Thyroid gland (tissue), 4 donors: ENCODE data around the gene HS3ST2.

ENCODE experiments used
- CTCF ChIP-seq, 6 experiments: fragments of 200-600 bp in 3 of 6; fragments of 450-650 bp in 3 of 6; sonication (generic) in 3 of 6; IDR thresholded peaks; one replicate each; pipeline ENCODE4 v1.5.1; 2016 to 2019; ENCODE audit warnings: antibody characterized with exemption in 6 of 6, mild to moderate bottlenecking in 2 of 6, inconsistent platforms in 1 of 6, moderate library complexity in 1 of 6
- POLR2A ChIP-seq, 2 donors: fragments of 450-650 bp; IDR thresholded peaks; one replicate each; pipeline ENCODE4 v1.6.1; 2017; ENCODE audit warnings: antibody characterized with exemption in 2 of 2, mild to moderate bottlenecking in 2 of 2, moderate library complexity in 1 of 2

DNA sequence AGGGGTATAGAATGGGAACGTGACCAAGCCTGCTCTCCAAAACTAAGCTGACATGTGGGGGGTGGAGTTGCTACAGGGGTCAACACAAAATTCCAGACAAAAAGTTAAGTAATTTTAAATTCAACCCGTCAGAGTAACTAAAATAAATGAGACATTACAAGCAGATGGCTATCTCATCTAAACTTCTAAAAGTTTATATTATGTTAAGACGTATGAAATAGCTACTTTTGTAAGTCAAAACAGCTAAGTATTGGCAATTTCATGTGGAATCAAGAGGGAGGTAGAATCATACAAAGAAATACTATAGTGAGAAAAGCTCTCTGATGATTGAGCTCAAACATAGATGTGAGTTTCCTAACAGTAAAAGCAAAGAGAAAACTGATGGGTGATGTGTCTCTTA is 113.3 kb downstream of the HS3ST2 start:
- no peak for TF ChIP-seq CTCF (IDR thresholded peaks at IDR 0.05)
- TF ChIP-seq POLR2A (IDR thresholded peaks at IDR 0.05): no peak
